HCT116 (cell line): ENCODE data around the gene UQCRC1. TPM values are rescaled to one million over a fixed set of nuclear protein-coding genes. Genes with fewer than 3 reads are reported as not detected.

Source experiments
- ATAC-seq: fragments of 200-7000 bp; cut with Tn5 transposase; 2 replicates; pipeline ENCODE4 v1.9.1; 2020; ENCODE audit warnings: mild to moderate bottlenecking, moderate library complexity
- BruUV-seq: library from RNA; stranded (reverse); fragments of 400-500 nt; replicated peaks from 2 replicates; lab custom pipeline; 2021; lab: Mats Ljungman, UMichigan
- CTCF ChIA-PET: fragments of 300-600 bp; sonication (Branson Sonifier 250); formaldehyde crosslinking; loops from one replicate; lab custom pipeline; 2021; ENCODE audit warnings: antibody characterized with exemption; lab: Charles Lee
- POLR2A ChIA-PET: fragments of 300-600, 350-600 bp; sonication (Branson Sonifier 250); formaldehyde crosslinking; loops from one replicate; lab custom pipeline; 2021; ENCODE audit warnings: antibody characterized with exemption; lab: Charles Lee
- RAD21 ChIA-PET, 2 experiments: fragments of 300-600 bp; sonication (Branson Sonifier 250); formaldehyde crosslinking; loops; one replicate each; lab custom pipeline; 2023; ENCODE audit warnings: low total read pairs in 2 of 2; ENCODE audit not compliant: uncharacterized antibody in 2 of 2, unreplicated experiment in 2 of 2, low non-redundant PET in 1 of 2; lab: Charles Lee
- DNase-seq: peaks from one replicate; pipeline ENCODE4 v3.0.0-alpha.2; 2010; ENCODE audit warnings: low read depth, low spot score
- H2AFZ ChIP-seq: fragments of 200-600 bp; shearing (Covaris generic), sonication (generic); 2 replicates; pipeline ENCODE4 v1.6.1; 2017; ENCODE audit warnings: low read depth, mixed run types, mixed read lengths, antibody characterized with exemption, low read length; ENCODE audit not compliant: poor library complexity, severe bottlenecking
- H3K27ac ChIP-seq: 2 replicates; pipeline ENCODE4 v1.5.1; 2012; ENCODE audit warnings: low read depth, low read length
- H3K27me3 ChIP-seq: fragments of 200-600 bp; sonication (generic); 2 replicates; pipeline ENCODE4 v1.6.1; 2016; ENCODE audit warnings: mixed run types, low read length, mixed read lengths; ENCODE audit not compliant: insufficient read depth
- H3K36me3 ChIP-seq, 2 experiments: fragments of 200-500 bp in 1 of 2; fragments of 200-600 bp in 1 of 2; sonication (Bioruptor generic) in 1 of 2; sonication (generic) in 1 of 2; 2 replicates each; pipeline versions ENCODE4 v1.5.1 to v1.6.1; 2014 to 2016; ENCODE audit warnings: low read length in 2 of 2, inconsistent platforms in 1 of 2, mixed read lengths in 1 of 2, mixed run types in 1 of 2; ENCODE audit not compliant: insufficient read depth in 2 of 2, control insufficient read depth in 1 of 2
- H3K4me1 ChIP-seq, 2 experiments: fragments of 200-600 bp in 1 of 2; sonication (generic) in 1 of 2; 2 replicates each; pipeline versions ENCODE4 v1.5.1 to v1.6.1; 2012 to 2017; ENCODE audit warnings: low read length in 2 of 2, inconsistent platforms in 1 of 2, mild to moderate bottlenecking in 1 of 2, mixed read lengths in 1 of 2, mixed run types in 1 of 2, moderate library complexity in 1 of 2; ENCODE audit not compliant: insufficient read depth in 2 of 2, control insufficient read depth in 1 of 2
- H3K4me2 ChIP-seq: fragments of 200-600 bp; sonication (generic); 2 replicates; pipeline ENCODE4 v1.6.1; 2017; ENCODE audit warnings: mixed run types, low read length, mixed read lengths
- H3K4me3 ChIP-seq, 2 experiments: fragments of 200-600 bp in 1 of 2; sonication (generic) in 1 of 2; replicated peaks in 1 of 2; 2 replicates each; pipeline ENCODE4 v1.5.1; 2011 to 2016; ENCODE audit warnings: low read length in 2 of 2, control low read depth in 1 of 2, low read depth in 1 of 2, mild to moderate bottlenecking in 1 of 2, mixed read lengths in 1 of 2, mixed run types in 1 of 2
- H3K79me2 ChIP-seq: fragments of 200-600 bp; sonication (generic); 2 replicates; pipeline ENCODE4 v1.6.1; 2017; ENCODE audit warnings: mild to moderate bottlenecking, mixed run types, low read length, moderate library complexity, mixed read lengths; ENCODE audit not compliant: insufficient read depth
- H3K9ac ChIP-seq: fragments of 200-600 bp; sonication (generic); 2 replicates; pipeline ENCODE4 v1.6.1; 2016; ENCODE audit warnings: low read length, mixed read lengths
- H3K9me2 ChIP-seq: fragments of 200-600 bp; sonication (generic), shearing (Covaris generic); 2 replicates; pipeline ENCODE4 v1.6.1; 2017; ENCODE audit warnings: mixed run types, mild to moderate bottlenecking, moderate library complexity; ENCODE audit not compliant: insufficient read depth
- H3K9me3 ChIP-seq, 2 experiments: fragments of 200-500 bp in 1 of 2; fragments of 200-600 bp in 1 of 2; sonication (Bioruptor generic) in 1 of 2; sonication (generic) in 1 of 2; 2 replicates each; pipeline ENCODE4 v1.6.1; 2014 to 2017; ENCODE audit warnings: low read length in 2 of 2, mixed read lengths in 2 of 2, inconsistent platforms in 1 of 2, low read depth in 1 of 2, mild to moderate bottlenecking in 1 of 2, mixed run types in 1 of 2, moderate library complexity in 1 of 2; ENCODE audit not compliant: control insufficient read depth in 1 of 2, insufficient read depth in 1 of 2
- H4K20me1 ChIP-seq: fragments of 200-600 bp; sonication (generic), shearing (Covaris generic); 2 replicates; pipeline ENCODE4 v1.6.1; 2017; ENCODE audit warnings: mixed run types, mild to moderate bottlenecking, moderate library complexity; ENCODE audit not compliant: insufficient read depth
- CBX3 ChIP-seq: IDR thresholded peaks from 2 replicates; pipeline ENCODE4 v1.6.1; 2012; ENCODE audit warnings: low read depth
- EGR1 ChIP-seq: IDR thresholded peaks from 2 replicates; pipeline ENCODE4 v1.6.1; 2012; ENCODE audit warnings: low read depth
- JUND ChIP-seq: IDR thresholded peaks from 2 replicates; pipeline ENCODE4 v1.6.1; 2012
- POLR2AphosphoS5 ChIP-seq: IDR thresholded peaks from 2 replicates; pipeline ENCODE4 v1.6.1; 2011; ENCODE audit warnings: mild to moderate bottlenecking, low read depth, low read length, moderate library complexity
- SRF ChIP-seq: IDR thresholded peaks from 2 replicates; pipeline ENCODE4 v1.6.1; 2012; ENCODE audit warnings: low read depth
- TCF7L2 ChIP-seq: IDR thresholded peaks from 2 replicates; pipeline ENCODE4 v1.7.0; 2011; ENCODE audit warnings: borderline replicate concordance, inconsistent platforms; ENCODE audit not compliant: insufficient read depth, insufficient read length; ENCODE audit errors: extremely low read depth
- YY1 ChIP-seq: IDR thresholded peaks from 2 replicates; pipeline ENCODE4 v1.6.1; 2011; ENCODE audit warnings: low read length, low read depth, moderate library complexity, mild to moderate bottlenecking; ENCODE audit not compliant: insufficient replicate concordance; ENCODE audit errors: extremely low read depth
- ZFX ChIP-seq: fragments of 450-650 bp; IDR thresholded peaks from 2 replicates; pipeline ENCODE4 v1.6.1; 2017
- ZNF274 ChIP-seq: fragments of 200-500 bp; sonication (Bioruptor generic); IDR thresholded peaks from 2 replicates; pipeline ENCODE4 v1.6.1; 2014; ENCODE audit warnings: mild to moderate bottlenecking, low read depth, low read length, inconsistent platforms
- intact Hi-C: fragments of 100-400 bp; cut with micrococcal nuclease; formaldehyde crosslinking; loops from 2 replicates; pipeline ENCODE4 v1.10.0; 2022
- total RNA-seq: library from RNA; stranded (reverse); gene quantifications from one replicate; pipeline ENCODE4 v1.2.1, GENCODE V29; 2021; ENCODE audit not compliant: unreplicated experiment
- TF ChIP-seq, protein P1 (sequence below): IDR thresholded peaks from 2 replicates; pipeline ENCODE4 v1.6.1; 2012
- TF ChIP-seq, protein P2 (sequence below): IDR thresholded peaks from 2 replicates; pipeline ENCODE4 v1.6.1; 2011; ENCODE audit warnings: mild to moderate bottlenecking, low read length, moderate library complexity; ENCODE audit not compliant: insufficient replicate concordance; ENCODE audit errors: extremely low read depth
- TF ChIP-seq, protein P3 (sequence below): IDR thresholded peaks from 2 replicates; pipeline ENCODE4 v1.6.1; 2012
- TF ChIP-seq, protein P4 (sequence below): IDR thresholded peaks from 2 replicates; pipeline ENCODE4 v1.6.1; 2012; ENCODE audit warnings: low read depth
- TF ChIP-seq, protein P5 (sequence below), 3 experiments: fragments of 200-600 bp in 1 of 3; sonication (generic) in 1 of 3; IDR thresholded peaks in 2 of 3; conservative IDR thresholded peaks in 1 of 3; 2 replicates each; pipeline ENCODE4 v1.5.1; 2012 to 2017; ENCODE audit warnings: low read depth in 2 of 3, low read length in 2 of 3, antibody characterized with exemption in 1 of 3, borderline replicate concordance in 1 of 3, control low read depth in 1 of 3, mild to moderate bottlenecking in 1 of 3, mixed read lengths in 1 of 3, mixed run types in 1 of 3, moderate library complexity in 1 of 3; ENCODE audit not compliant: insufficient read depth in 1 of 3

The UQCRC1 gene
- total RNA-seq, 1 experiment from 2014 or later: 318 TPM

DNA sequence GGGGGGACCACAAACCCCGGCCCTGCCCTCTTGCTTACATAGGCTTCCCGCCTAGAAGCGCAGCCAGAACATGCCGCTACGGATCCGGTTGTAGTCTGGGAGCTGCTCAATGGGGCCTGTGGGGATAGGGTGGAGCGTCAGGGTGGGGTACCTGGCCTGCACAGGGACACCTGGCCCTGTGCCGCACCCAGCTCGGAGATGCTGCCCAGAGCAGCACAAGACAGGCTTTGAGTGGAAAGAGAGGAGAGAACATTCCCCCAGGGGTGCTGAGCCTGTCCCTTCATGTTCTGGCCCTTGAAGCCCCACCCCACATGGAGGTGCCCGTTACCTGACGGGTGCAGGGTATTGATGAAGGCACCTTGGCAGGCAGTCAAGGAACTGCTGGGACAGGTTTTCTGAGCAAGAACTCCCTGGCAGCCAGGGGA is 10.4 kb downstream of the UQCRC1 start (continued):
- TF ChIP-seq, protein P1, sequence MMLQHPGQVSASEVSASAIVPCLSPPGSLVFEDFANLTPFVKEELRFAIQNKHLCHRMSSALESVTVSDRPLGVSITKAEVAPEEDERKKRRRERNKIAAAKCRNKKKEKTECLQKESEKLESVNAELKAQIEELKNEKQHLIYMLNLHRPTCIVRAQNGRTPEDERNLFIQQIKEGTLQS: no peak
- no peak for TF ChIP-seq EGR1
- TF ChIP-seq YY1: no peak
- TF ChIP-seq, protein P2, sequence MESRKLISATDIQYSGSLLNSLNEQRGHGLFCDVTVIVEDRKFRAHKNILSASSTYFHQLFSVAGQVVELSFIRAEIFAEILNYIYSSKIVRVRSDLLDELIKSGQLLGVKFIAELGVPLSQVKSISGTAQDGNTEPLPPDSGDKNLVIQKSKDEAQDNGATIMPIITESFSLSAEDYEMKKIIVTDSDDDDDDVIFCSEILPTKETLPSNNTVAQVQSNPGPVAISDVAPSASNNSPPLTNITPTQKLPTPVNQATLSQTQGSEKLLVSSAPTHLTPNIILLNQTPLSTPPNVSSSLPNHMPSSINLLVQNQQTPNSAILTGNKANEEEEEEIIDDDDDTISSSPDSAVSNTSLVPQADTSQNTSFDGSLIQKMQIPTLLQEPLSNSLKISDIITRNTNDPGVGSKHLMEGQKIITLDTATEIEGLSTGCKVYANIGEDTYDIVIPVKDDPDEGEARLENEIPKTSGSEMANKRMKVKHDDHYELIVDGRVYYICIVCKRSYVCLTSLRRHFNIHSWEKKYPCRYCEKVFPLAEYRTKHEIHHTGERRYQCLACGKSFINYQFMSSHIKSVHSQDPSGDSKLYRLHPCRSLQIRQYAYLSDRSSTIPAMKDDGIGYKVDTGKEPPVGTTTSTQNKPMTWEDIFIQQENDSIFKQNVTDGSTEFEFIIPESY: no peak
- TF ChIP-seq SRF: no peak
- TF ChIP-seq, protein P3, sequence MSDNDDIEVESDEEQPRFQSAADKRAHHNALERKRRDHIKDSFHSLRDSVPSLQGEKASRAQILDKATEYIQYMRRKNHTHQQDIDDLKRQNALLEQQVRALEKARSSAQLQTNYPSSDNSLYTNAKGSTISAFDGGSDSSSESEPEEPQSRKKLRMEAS: no peak
- TF ChIP-seq JUND: no peak

DNA sequence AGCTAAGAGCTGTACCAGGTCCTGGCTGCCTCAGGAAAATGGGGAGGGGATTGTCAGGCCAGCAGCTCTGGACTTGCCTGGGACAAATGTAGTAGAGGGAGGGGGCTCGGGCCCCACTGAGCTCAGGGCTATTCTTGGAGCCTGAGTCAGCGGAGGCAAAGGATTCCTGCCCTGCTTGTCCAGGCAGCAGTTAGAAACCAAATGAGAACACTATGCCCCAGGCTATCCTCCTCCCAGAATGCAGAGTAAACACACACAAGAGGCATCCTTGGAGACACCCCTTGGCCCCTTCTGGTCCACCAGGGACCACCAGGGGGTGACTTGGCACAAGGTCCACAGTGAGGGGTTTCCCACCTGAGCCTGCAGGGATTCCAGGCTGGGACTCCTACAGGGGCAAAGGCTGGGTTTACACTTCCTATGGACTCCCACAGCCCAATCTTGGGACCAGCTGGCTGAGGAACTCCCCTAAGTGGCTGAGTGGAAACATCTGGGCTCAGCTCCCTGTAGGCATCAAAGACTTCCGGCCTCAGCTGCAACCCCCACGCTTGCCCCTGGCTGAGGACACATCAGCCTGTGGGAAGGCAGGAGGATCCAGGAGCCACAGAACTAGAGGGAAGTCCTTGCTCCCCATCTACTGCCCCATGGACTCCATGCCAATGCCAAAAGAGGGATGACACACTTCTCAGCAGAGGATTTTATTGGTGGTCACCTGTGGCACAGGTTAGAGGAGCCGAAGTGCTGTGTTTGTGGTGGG is 10.9 kb downstream of the UQCRC1 start:
- no peak for DNase-seq
- no peak overlapping the region for H3K9ac ChIP-seq
- intact Hi-C loops: no loop called here
- ChIA-PET POLR2A (no interaction called here), CTCF (interaction anchor here (1.7 kb wide), 1 partner anchor 37 kb away, joined by 6 read pairs; the partner anchor contains the start of gene SLC26A6), RAD21 (no interaction called here)
- H3K27me3 ChIP-seq: no peaks in the 10 kb centered on the region
- no peak overlapping the region; the same call in 1 of the 2 replicates for H3K27ac ChIP-seq
- H3K9me2 ChIP-seq: no peaks in the 10 kb centered on the region
- no peak for ATAC-seq
- H3K4me1 ChIP-seq: peaks cover 11 to 21% of the 10 kb centered on the region in 2 experiments
- no peaks in the 10 kb centered on the region for H3K79me2 ChIP-seq
- H3K4me2 ChIP-seq: no peak overlapping the region
- no TSS peak for BruUV-seq
- H4K20me1 ChIP-seq: no peaks in the 10 kb centered on the region
- no peaks in the 10 kb centered on the region for H3K9me3 ChIP-seq
- no peak overlapping the region for H3K4me3 ChIP-seq
- H2AFZ ChIP-seq: no peak overlapping the region
- peaks cover 22 to 47% of the 10 kb centered on the region in 2 experiments for H3K36me3 ChIP-seq
- no peak for TF ChIP-seq POLR2AphosphoS5
- TF ChIP-seq, protein P4, sequence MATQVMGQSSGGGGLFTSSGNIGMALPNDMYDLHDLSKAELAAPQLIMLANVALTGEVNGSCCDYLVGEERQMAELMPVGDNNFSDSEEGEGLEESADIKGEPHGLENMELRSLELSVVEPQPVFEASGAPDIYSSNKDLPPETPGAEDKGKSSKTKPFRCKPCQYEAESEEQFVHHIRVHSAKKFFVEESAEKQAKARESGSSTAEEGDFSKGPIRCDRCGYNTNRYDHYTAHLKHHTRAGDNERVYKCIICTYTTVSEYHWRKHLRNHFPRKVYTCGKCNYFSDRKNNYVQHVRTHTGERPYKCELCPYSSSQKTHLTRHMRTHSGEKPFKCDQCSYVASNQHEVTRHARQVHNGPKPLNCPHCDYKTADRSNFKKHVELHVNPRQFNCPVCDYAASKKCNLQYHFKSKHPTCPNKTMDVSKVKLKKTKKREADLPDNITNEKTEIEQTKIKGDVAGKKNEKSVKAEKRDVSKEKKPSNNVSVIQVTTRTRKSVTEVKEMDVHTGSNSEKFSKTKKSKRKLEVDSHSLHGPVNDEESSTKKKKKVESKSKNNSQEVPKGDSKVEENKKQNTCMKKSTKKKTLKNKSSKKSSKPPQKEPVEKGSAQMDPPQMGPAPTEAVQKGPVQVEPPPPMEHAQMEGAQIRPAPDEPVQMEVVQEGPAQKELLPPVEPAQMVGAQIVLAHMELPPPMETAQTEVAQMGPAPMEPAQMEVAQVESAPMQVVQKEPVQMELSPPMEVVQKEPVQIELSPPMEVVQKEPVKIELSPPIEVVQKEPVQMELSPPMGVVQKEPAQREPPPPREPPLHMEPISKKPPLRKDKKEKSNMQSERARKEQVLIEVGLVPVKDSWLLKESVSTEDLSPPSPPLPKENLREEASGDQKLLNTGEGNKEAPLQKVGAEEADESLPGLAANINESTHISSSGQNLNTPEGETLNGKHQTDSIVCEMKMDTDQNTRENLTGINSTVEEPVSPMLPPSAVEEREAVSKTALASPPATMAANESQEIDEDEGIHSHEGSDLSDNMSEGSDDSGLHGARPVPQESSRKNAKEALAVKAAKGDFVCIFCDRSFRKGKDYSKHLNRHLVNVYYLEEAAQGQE: no peak
- no peak for TF ChIP-seq TCF7L2
- TF ChIP-seq, protein P1: no peak
- TF ChIP-seq, protein P3: no peak
- no peak for TF ChIP-seq ZFX
- TF ChIP-seq, protein P5, sequence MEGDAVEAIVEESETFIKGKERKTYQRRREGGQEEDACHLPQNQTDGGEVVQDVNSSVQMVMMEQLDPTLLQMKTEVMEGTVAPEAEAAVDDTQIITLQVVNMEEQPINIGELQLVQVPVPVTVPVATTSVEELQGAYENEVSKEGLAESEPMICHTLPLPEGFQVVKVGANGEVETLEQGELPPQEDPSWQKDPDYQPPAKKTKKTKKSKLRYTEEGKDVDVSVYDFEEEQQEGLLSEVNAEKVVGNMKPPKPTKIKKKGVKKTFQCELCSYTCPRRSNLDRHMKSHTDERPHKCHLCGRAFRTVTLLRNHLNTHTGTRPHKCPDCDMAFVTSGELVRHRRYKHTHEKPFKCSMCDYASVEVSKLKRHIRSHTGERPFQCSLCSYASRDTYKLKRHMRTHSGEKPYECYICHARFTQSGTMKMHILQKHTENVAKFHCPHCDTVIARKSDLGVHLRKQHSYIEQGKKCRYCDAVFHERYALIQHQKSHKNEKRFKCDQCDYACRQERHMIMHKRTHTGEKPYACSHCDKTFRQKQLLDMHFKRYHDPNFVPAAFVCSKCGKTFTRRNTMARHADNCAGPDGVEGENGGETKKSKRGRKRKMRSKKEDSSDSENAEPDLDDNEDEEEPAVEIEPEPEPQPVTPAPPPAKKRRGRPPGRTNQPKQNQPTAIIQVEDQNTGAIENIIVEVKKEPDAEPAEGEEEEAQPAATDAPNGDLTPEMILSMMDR (IDR thresholded peaks at IDR 0.05 in 2 of 3, conservative IDR thresholded peaks at IDR 0.05 in 1 of 3; ENCODE audit: borderline replicate concordance in 1 of 3, insufficient read depth in 1 of 3, low read depth in 2 of 3, low read length in 2 of 3): no peak
- TF ChIP-seq ZNF274: no peak
- no peak for TF ChIP-seq CBX3
